K562 (cell line): ENCODE measurements around the gene IFT122. TPM values are rescaled to one million over a fixed set of nuclear protein-coding genes. Genes with fewer than 3 reads are reported as not detected.

ENCODE experiments used
- CBX8 ChIP-seq: fragments of 200-600 bp; sonication (generic); IDR thresholded peaks from 2 replicates; pipeline ENCODE4 v1.6.1; 2012; ENCODE audit warnings: borderline replicate concordance, mixed run types, low read depth, mild to moderate bottlenecking, moderate library complexity, mixed read lengths, low read length, control low read depth, inconsistent platforms; ENCODE audit not compliant: poor library complexity, severe bottlenecking; ENCODE audit errors: extremely low read depth
- FOXP1 ChIP-seq: sonication (generic); formaldehyde crosslinking; IDR thresholded peaks from 2 replicates; pipeline ENCODE4 v1.8.0; 2022; ENCODE audit warnings: mild to moderate bottlenecking, missing genetic modification reagents
- HDAC1 ChIP-seq, 2 experiments: fragments of 450-650 bp; IDR thresholded peaks; 2 replicates each; pipeline ENCODE4 v1.6.1; 2016 to 2017; ENCODE audit warnings: inconsistent platforms in 1 of 2, mild to moderate bottlenecking in 1 of 2, moderate library complexity in 1 of 2
- HNRNPL ChIP-seq: fragments of 200-400 bp; formaldehyde crosslinking; IDR thresholded peaks from 2 replicates; pipeline ENCODE4 v1.6.1; 2017; ENCODE audit warnings: low read depth, mild to moderate bottlenecking, low read length
- KDM1A ChIP-seq, 2 experiments: fragments of 450-650 bp; IDR thresholded peaks; 2 replicates each; pipeline ENCODE4 v1.6.1; 2016; ENCODE audit warnings: mild to moderate bottlenecking in 2 of 2
- MCM2 ChIP-seq: fragments of 450-650 bp; IDR thresholded peaks from 2 replicates; pipeline ENCODE4 v1.6.1; 2017; ENCODE audit warnings: low read depth, mild to moderate bottlenecking
- NEUROD1 ChIP-seq: fragments of 150-350 bp; IDR thresholded peaks from 2 replicates; pipeline ENCODE4 v1.6.1; 2014; ENCODE audit warnings: borderline replicate concordance, low read length, low read depth; ENCODE audit not compliant: partially characterized antibody
- PBX2 ChIP-seq, 2 experiments: IDR thresholded peaks in 1 of 2; conservative IDR thresholded peaks in 1 of 2; 2 replicates each; pipeline ENCODE4 v1.6.1; 2016; ENCODE audit warnings: low read depth in 2 of 2, mild to moderate bottlenecking in 1 of 2, missing compliant biosample characterization in 1 of 2, missing genetic modification characterization in 1 of 2, moderate library complexity in 1 of 2
- RB1 ChIP-seq: fragments of 450-650 bp; IDR thresholded peaks from 2 replicates; pipeline ENCODE4 v1.6.1; 2017; ENCODE audit warnings: low read depth, mild to moderate bottlenecking
- RERE ChIP-seq: sonication (generic); formaldehyde crosslinking; IDR thresholded peaks from 2 replicates; pipeline ENCODE4 v1.8.0; 2023; ENCODE audit warnings: missing genetic modification reagents, mild to moderate bottlenecking, borderline replicate concordance
- STAT5B ChIP-seq: fragments of 250-450 bp; sonication (Bioruptor Pico); IDR thresholded peaks from 2 replicates; pipeline ENCODE4 v1.8.0; 2021; ENCODE audit warnings: mild to moderate bottlenecking, inconsistent platforms
- TCF7L2 ChIP-seq: fragments of 150-350 bp; IDR thresholded peaks from 2 replicates; pipeline ENCODE4 v1.6.1; 2016; ENCODE audit warnings: low read depth, mild to moderate bottlenecking, low read length, moderate library complexity
- YBX1 ChIP-seq: fragments of 450-650 bp; IDR thresholded peaks from 2 replicates; pipeline ENCODE4 v1.7.1; 2016; ENCODE audit warnings: mild to moderate bottlenecking
- ZNF592 ChIP-seq: fragments of 450-650 bp; IDR thresholded peaks from 2 replicates; pipeline ENCODE4 v1.6.1; 2017; ENCODE audit warnings: antibody characterized with exemption, mild to moderate bottlenecking
- polyA plus RNA-seq, 8 experiments: library from polyadenylated mRNA; depleted of rRNA in 4 of 8; stranded (reverse) in 5 of 8; unstranded in 3 of 8; fragments of >200 nt; fragmentation: Nextera tagmentation in 2 of 8; fragmentation: Illumina TruSeq in 1 of 8; extraction: Ambion mirVana in 2 of 8; extraction: Trizol in 1 of 8; gene quantifications; 2 replicates each; pipeline versions ENCODE4 v1.2.1 to v1.2.3, GENCODE V29; 2011 to 2014; ENCODE audit warnings: inconsistent platforms in 1 of 8, missing spikeins in 1 of 8
- total RNA-seq, 7 experiments: library from RNA; depleted of rRNA in 6 of 7; stranded (reverse); fragments of >200 nt in 6 of 7; fragmentation: Illumina TruSeq in 2 of 7; extraction: Trizol in 2 of 7; gene quantifications; 2 replicates each; pipeline versions ENCODE4 v1.2.1 to v1.2.3, GENCODE V29; 2011 to 2021; ENCODE audit warnings: low replicate concordance in 1 of 7

Gene IFT122
- total and polyA plus RNA-seq, 9 of the 15 experiments (the other 6 are each of a cell fraction or from before 2014, with no cell fraction given), result 2.4 to 11.5 (median 7.7) TPM

- TF ChIP-seq RERE (CRISPR knock-in tag) (no peak), HNRNPL (no peak), HDAC1 (IDR thresholded peaks at IDR 0.05) (0 out of 4 replicates have a peak, but pooled peaks of 1 of the 2 experiments have one; percentile 32), NEUROD1 (peak; percentile 87), RB1 (no peak), STAT5B (CRISPR knock-in tag) (no peak), KDM1A (IDR thresholded peaks at IDR 0.05) (peak; percentile 77 to 84), PBX2 (CRISPR knock-in tag; IDR thresholded peaks at IDR 0.05; ENCODE audit: low read depth) (no peak), PBX2 (tag; conservative IDR thresholded peaks at IDR 0.05; ENCODE audit: low read depth) (peak; percentile 48; the same call in 1 of the 2 replicates), FOXP1 (CRISPR knock-in tag) (0 out of 2 replicates have a peak, but pooled peaks have one; percentile 34), TCF7L2 (no peak), ZNF592 (peak; percentile 47; the same call in 1 of the 2 replicates), YBX1 (no peak), CBX8 (no peak), MCM2 (no peak)
Observed at GRCh38 chr3:129461461-129462146, 21.6 kb downstream of the IFT122 start (continued).
